ENCODE measurements around the gene TMEM131. TPM values are rescaled to one million over a fixed set of nuclear protein-coding genes. Genes with fewer than 3 reads are reported as not detected.

TMEM131 gene, protein sequence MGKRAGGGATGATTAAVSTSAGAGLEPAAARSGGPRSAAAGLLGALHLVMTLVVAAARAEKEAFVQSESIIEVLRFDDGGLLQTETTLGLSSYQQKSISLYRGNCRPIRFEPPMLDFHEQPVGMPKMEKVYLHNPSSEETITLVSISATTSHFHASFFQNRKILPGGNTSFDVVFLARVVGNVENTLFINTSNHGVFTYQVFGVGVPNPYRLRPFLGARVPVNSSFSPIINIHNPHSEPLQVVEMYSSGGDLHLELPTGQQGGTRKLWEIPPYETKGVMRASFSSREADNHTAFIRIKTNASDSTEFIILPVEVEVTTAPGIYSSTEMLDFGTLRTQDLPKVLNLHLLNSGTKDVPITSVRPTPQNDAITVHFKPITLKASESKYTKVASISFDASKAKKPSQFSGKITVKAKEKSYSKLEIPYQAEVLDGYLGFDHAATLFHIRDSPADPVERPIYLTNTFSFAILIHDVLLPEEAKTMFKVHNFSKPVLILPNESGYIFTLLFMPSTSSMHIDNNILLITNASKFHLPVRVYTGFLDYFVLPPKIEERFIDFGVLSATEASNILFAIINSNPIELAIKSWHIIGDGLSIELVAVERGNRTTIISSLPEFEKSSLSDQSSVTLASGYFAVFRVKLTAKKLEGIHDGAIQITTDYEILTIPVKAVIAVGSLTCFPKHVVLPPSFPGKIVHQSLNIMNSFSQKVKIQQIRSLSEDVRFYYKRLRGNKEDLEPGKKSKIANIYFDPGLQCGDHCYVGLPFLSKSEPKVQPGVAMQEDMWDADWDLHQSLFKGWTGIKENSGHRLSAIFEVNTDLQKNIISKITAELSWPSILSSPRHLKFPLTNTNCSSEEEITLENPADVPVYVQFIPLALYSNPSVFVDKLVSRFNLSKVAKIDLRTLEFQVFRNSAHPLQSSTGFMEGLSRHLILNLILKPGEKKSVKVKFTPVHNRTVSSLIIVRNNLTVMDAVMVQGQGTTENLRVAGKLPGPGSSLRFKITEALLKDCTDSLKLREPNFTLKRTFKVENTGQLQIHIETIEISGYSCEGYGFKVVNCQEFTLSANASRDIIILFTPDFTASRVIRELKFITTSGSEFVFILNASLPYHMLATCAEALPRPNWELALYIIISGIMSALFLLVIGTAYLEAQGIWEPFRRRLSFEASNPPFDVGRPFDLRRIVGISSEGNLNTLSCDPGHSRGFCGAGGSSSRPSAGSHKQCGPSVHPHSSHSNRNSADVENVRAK (N-terminal part only)
- 40.0 TPM for total RNA-seq

DNA sequence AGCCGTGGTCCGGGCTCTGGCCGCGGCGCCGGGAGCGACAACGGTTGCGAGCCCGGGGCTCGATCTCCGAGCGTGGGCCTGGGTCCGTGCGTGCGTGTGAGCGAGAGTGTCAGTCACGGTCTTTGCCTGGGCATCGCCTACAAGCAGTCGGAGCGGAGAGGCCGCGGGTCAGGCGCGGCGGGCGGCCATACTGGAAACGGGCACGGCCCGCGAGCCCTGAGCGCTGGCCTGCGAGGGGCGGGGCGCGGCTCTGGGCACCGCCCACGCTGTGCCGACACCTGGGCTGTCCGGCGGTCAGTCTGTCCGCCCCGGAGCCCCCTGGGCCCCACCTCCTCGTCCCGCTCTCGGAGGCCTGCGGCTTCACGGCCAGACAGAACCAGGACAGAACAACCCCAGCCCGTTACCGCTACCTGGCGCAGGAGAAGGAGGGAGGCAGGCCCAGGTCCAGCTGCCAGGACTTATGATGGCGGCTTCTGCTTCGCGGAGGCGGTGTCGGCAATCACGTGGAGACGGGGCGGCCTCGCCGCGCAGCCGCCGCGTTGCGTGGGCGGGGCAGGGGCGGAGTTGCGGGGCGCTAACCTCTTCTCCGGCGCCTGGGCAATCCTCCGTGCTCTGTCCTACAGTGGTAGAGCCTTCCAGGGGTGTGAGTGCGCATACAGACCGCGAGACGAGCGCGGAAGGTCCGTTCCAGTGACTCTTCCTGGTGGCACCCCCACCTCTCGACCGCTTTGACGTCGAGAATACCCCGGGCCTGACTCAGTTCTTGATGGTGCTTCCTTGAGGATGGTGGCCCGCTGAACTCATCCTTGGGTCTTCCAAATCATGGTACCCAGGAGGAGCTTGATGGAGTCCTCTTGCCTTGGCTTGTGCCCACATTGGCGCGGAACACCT lies at the start of gene TMEM131:
Gene TMEM131 (minus strand): TSS at position 215 of the 891 bp plus-strand sequence. CDS start 286 bp downstream, outside the sequence.

GRCh38 chr2:97713296-97714083 lies 282.3 kb downstream of the TMEM131 start, which contains the start of gene ZAP70:
ZAP70 (plus strand) TSS chr2:97713576; CDS start chr2:97724037, 10,461 bp downstream.

Small RNAs within 50 kb of the gene (small RNA-seq; reads per million reads assigned to genes)
- gene HMGN1P36 (ENCODE audit: low replicate concordance) (not detected), gene RNU7-96P (ENCODE audit: low replicate concordance) (not detected)

Other genes starting within 250 kb of the TMEM131 start
- gene VWA3B, start 91.2 kb upstream of the TMEM131 start, total RNA-seq = 0.18 TPM